Measurements from ENCODE around the gene TTC9.

DNA sequence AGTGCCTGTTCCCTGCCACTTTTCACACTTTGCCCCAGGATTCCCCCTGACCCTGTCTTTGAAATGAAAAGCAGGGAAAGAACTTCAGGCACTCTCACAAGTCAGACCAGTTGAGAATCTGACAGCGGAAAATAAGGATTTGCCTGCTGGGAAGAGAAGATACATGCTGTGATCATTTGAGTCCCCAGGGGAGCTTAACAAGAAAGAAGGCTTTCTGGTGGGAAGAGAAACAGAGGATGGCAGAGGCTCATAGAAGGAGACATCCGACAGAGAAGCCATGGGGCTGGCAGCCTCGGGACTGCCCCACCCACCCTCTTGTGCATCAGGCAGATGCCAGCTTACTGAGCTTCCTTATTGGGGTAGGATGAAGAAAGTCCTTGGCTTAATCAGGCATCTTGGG lies 11.9 kb downstream of the TTC9 start:
- TF ChIP-seq, protein P1, sequence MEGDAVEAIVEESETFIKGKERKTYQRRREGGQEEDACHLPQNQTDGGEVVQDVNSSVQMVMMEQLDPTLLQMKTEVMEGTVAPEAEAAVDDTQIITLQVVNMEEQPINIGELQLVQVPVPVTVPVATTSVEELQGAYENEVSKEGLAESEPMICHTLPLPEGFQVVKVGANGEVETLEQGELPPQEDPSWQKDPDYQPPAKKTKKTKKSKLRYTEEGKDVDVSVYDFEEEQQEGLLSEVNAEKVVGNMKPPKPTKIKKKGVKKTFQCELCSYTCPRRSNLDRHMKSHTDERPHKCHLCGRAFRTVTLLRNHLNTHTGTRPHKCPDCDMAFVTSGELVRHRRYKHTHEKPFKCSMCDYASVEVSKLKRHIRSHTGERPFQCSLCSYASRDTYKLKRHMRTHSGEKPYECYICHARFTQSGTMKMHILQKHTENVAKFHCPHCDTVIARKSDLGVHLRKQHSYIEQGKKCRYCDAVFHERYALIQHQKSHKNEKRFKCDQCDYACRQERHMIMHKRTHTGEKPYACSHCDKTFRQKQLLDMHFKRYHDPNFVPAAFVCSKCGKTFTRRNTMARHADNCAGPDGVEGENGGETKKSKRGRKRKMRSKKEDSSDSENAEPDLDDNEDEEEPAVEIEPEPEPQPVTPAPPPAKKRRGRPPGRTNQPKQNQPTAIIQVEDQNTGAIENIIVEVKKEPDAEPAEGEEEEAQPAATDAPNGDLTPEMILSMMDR (conservative IDR thresholded peaks at IDR 0.05; ENCODE audit: low read depth, low read length): no peak
- TF ChIP-seq EZH2phosphoT487 (IDR thresholded peaks at IDR 0.05; ENCODE audit: borderline replicate concordance, low read length) (no peak), EZH2 (IDR thresholded peaks at IDR 0.05; ENCODE audit: low read length, unreplicated experiment) (no peak)
